ENCODE measurements around the gene FXYD6.
A peak's percentile ranks its signal among the peaks of the same experiment; 100 is the strongest.

The FXYD6 gene

DNA sequence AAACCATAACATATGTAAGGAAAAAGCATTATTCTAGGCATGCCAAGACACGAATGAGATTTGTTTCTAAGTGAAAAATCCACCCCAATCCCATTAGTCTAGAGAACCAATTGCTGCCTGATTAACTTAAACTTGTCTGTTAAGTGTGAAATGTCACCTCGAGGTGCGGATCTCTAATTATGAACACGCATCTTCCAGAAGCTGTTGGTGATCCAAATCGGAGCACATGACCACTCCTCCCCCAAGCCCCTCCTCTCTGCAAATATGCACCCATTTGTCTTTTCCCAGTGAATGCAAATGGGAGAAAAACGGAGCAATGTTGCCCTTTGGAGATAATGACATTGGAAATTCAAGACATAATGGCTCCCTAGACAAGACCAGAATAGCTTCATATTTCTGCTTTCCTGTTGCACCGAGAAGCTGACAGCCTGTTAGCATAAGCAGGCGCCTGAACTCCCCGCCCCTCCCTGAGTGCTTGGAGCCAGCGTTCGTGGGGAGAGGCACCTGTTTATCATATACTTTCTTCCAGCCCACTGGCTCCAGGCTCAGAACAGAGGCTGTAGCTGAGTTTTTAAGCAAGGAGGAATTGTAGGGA lies 6.0 kb upstream of the FXYD6 start:
- DNase-seq: peak; percentile 38
- Histone ChIP-seq H3K9me3 (ENCODE audit: severe bottlenecking) (no peaks in the 10 kb centered on the region), H3K27me3 (ENCODE audit: insufficient read depth, low read depth, severe bottlenecking) (no peaks in the 10 kb centered on the region), H3K27ac (peak overlapping the region; percentile 37), H3K4me3 (ENCODE audit: low read depth, low read length) (peak overlapping the region; percentile 36), H3K36me3 (no peaks in the 10 kb centered on the region)
- TF ChIP-seq, protein P1, sequence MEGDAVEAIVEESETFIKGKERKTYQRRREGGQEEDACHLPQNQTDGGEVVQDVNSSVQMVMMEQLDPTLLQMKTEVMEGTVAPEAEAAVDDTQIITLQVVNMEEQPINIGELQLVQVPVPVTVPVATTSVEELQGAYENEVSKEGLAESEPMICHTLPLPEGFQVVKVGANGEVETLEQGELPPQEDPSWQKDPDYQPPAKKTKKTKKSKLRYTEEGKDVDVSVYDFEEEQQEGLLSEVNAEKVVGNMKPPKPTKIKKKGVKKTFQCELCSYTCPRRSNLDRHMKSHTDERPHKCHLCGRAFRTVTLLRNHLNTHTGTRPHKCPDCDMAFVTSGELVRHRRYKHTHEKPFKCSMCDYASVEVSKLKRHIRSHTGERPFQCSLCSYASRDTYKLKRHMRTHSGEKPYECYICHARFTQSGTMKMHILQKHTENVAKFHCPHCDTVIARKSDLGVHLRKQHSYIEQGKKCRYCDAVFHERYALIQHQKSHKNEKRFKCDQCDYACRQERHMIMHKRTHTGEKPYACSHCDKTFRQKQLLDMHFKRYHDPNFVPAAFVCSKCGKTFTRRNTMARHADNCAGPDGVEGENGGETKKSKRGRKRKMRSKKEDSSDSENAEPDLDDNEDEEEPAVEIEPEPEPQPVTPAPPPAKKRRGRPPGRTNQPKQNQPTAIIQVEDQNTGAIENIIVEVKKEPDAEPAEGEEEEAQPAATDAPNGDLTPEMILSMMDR (IDR thresholded peaks at IDR 0.05; ENCODE audit: low read depth, low read length): no peak

DNA sequence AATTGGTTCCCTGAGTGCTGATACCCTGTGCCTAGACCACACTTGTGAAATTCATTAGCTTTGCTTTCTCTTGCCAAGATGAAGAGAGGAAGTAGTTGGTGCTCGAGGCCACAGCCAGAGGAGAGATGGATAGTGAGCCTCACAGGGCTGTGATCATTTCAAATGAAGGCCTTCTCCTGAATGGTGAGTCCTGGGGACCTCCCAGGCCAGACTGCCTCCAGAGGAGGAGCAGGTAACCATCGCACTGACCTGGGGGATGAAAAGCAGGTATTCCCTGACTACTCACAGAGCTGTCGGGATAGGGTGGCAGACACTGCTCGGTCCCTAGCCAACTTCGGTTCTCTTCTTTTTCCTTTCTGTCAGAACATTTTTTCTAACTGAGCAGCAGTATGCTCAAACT lies 4.8 kb upstream of the FXYD6 start:
- H3K27ac ChIP-seq: no peak overlapping the region
- H3K27me3 ChIP-seq (ENCODE audit: insufficient read depth, low read depth, severe bottlenecking): no peaks in the 10 kb centered on the region
- H3K9me3 ChIP-seq (ENCODE audit: severe bottlenecking): no peaks in the 10 kb centered on the region
- DNase-seq: no peak
- TF ChIP-seq, protein P1 (IDR thresholded peaks at IDR 0.05; ENCODE audit: low read depth, low read length): no peak
- no peaks in the 10 kb centered on the region for H3K36me3 ChIP-seq
- no peak overlapping the region for H3K4me3 ChIP-seq (ENCODE audit: low read depth, low read length)

DNA sequence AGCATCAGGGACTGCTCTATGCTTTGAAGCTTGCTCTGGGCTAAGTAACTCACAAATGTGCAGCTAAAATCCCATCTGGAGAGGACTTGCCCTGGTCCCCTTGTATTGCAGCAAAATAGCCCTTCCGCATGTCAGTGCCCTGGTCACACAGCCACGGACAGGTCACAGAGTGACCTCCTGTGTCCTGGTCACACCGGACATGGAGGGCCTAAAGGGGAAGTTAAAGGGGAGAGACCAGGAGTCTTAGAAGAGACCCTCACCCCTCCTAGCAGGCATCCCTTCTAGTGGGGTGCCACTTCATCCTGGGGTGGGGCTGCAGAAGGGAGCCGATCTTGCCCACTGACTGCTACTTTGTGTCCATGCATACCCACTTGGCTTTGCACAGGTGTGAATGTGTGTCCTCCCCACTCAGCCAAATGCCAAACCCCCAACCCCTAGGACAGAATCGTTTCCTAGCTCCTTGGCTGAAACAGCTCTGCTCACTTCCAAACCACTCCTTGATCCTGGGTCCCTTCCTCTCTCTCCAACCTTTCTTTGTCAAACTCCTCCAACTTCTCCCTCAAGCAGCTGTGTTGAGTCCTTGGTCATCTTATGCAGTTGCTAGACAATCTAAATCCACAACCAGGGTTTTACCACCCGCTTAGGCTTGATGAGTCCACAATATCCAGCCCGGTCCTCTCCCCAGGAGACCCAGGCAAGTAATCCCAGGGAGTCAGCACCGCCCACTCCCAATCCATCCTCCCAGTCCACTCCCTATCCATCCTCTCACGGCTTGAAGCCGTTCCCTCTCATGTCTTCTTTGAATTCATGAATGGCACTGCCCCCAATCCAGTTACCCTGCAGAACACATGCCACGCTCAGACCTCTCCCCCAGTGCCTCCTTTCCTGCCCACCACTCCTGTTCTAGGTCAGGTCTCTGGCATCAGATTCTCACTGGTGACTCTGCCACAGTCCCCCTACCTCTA lies 3.3 kb upstream of the FXYD6 start:
- Histone ChIP-seq H3K36me3 (no peaks in the 10 kb centered on the region), H3K27me3 (ENCODE audit: insufficient read depth, low read depth, severe bottlenecking) (no peaks in the 10 kb centered on the region), H3K9me3 (ENCODE audit: severe bottlenecking) (no peaks in the 10 kb centered on the region), H3K4me3 (ENCODE audit: low read depth, low read length) (no peak overlapping the region), H3K27ac (no peak overlapping the region)
- DNase-seq: peak; percentile 61
- TF ChIP-seq, protein P1 (IDR thresholded peaks at IDR 0.05; ENCODE audit: low read depth, low read length): no peak

DNA sequence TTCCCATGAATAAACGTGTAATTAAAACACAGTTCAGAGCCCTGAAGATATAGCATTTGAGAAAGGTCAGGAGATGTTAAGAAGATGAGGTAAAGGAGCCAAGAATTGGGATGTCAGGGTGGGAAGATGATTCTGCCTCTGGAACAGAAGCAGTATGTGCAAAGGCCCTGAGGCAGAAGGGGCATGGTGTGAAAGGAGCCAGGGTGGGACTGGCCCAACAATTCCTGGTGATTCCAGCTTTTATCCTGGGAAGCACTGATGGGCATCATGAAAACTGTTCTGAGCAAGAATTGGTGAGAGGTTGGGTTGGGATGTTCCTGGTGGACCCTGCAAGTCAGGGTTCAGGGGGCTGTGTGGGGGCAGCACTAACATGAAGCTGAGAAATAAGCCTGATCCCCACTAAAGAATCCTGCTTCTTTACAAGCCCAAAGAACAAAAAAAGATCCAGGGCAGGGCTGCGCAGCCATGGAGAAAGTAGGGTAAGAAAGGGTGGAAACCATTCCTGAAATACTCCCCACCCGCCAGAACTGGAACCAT lies 2.5 kb upstream of the FXYD6 start:
- Histone ChIP-seq H3K4me3 (ENCODE audit: low read depth, low read length) (no peak overlapping the region), H3K36me3 (no peaks in the 10 kb centered on the region), H3K9me3 (ENCODE audit: severe bottlenecking) (no peaks in the 10 kb centered on the region), H3K27me3 (ENCODE audit: insufficient read depth, low read depth, severe bottlenecking) (no peaks in the 10 kb centered on the region), H3K27ac (no peak overlapping the region)
- TF ChIP-seq, protein P1 (IDR thresholded peaks at IDR 0.05; ENCODE audit: low read depth, low read length): no peak
- DNase-seq: no peak

DNA sequence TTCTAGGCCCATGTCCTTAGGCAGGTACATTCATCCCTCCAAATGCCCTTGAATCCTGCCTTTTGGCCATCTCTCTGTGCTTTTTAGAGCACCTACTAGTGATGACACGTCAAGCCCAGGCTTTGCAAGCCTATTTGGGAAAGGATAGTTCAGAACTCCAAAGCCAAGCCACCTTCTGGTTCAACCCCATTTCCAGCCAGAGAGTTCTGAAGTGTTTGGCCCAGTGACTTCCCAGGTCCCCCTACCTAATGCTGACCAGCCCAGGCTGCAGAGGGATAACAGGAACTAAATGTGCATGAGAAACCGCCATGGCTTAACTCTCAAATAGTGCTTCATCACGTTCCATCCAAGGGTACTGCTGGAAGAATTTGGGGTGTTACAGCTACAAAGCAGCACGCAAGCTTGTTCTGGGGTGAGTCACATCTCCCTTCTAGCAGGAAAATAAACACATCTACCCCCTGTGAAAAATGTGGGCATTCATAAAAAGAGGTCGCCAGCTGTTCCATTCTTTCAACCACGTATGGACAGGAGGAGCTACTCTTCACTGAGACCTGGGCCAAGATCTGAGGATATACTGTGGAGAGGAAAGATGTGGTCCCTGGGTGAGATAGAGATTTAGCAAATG lies 2.0 kb upstream of the FXYD6 start:
- H3K27me3 ChIP-seq (ENCODE audit: insufficient read depth, low read depth, severe bottlenecking): no peaks in the 10 kb centered on the region
- H3K4me3 ChIP-seq (ENCODE audit: low read depth, low read length): no peak overlapping the region

More for the DNA sequence above, 2.0 kb upstream of the FXYD6 start:
- Histone ChIP-seq H3K36me3 (no peaks in the 10 kb centered on the region), H3K27ac (no peak overlapping the region), H3K9me3 (ENCODE audit: severe bottlenecking) (no peaks in the 10 kb centered on the region)
- TF ChIP-seq, protein P1 (IDR thresholded peaks at IDR 0.05; ENCODE audit: low read depth, low read length): no peak
- DNase-seq: no peak

Data from WERI-Rb-1 (cell line).